ENCODE measurements around the gene ZNF205. TPM values are rescaled to one million over a fixed set of nuclear protein-coding genes. Genes with fewer than 3 reads are reported as not detected.
"Not testable (repeated sequence)": the region's sequence is repeated elsewhere in the genome, so short reads cannot be mapped to it uniquely, and the experiment has no call there.

The ZNF205 gene
- total RNA-seq, 4 donors from 2014 or later, result 19.4 to 29.2 (median 21.5) TPM

DNA sequence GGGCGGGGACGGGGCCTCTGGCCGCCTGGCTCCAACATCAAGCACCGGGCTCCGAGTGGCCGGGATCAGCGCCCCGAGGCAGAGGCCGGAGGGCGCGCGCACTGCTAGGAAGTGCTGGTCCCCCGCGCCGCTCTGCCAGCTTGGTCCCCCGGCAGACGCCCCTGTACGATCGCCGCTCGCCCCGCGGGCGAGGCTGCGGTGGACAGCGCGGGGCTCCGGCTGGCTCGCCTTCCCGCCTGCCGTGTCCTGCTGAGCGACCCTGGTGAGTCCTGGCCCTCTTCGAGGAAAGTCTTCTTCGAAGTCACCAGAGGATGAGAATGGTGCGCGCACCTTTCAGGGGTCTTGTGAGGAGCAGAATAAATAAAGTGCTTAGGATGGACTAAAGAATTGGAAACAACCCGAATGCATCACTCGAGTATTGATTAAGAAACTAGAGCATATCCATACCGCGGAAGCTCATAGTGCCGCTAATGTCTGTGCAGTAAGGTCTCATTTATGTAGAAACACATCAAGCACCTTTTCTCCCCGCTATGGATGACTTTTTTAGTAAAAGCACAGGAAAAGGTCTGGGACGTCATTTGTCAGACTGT is 22.8 kb downstream of the ZNF205 start:
- WGBS, 2 donors, result 0% methylated on average over 16 to 42 of the region's 43 CpGs
- no peaks in the 10 kb centered on the region for H3K9me3 ChIP-seq
- H3K4me3 ChIP-seq, result peak overlapping the region; percentile 84 to 96 (median 90)
- peak overlapping the region; percentile 84 to 97 (median 95) for H3K27ac ChIP-seq
- H3K36me3 ChIP-seq, result peaks cover 0 to 50% (median 0%) of the 10 kb centered on the region in 3 donors
- TF ChIP-seq EP300 (IDR thresholded peaks at IDR 0.05), result no peak
- TF ChIP-seq, protein P1, sequence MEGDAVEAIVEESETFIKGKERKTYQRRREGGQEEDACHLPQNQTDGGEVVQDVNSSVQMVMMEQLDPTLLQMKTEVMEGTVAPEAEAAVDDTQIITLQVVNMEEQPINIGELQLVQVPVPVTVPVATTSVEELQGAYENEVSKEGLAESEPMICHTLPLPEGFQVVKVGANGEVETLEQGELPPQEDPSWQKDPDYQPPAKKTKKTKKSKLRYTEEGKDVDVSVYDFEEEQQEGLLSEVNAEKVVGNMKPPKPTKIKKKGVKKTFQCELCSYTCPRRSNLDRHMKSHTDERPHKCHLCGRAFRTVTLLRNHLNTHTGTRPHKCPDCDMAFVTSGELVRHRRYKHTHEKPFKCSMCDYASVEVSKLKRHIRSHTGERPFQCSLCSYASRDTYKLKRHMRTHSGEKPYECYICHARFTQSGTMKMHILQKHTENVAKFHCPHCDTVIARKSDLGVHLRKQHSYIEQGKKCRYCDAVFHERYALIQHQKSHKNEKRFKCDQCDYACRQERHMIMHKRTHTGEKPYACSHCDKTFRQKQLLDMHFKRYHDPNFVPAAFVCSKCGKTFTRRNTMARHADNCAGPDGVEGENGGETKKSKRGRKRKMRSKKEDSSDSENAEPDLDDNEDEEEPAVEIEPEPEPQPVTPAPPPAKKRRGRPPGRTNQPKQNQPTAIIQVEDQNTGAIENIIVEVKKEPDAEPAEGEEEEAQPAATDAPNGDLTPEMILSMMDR (IDR thresholded peaks at IDR 0.05), result no peak
- TF ChIP-seq POLR2A (IDR thresholded peaks at IDR 0.05), result no peak
- H3K4me1 ChIP-seq, result peaks cover 0 to 46% (median 10%) of the 10 kb centered on the region in 4 donors
- H3K27me3 ChIP-seq, result no peaks in the 10 kb centered on the region
- DNase-seq (ENCODE audit: low spot score in 2 of 2), result no peak

DNA sequence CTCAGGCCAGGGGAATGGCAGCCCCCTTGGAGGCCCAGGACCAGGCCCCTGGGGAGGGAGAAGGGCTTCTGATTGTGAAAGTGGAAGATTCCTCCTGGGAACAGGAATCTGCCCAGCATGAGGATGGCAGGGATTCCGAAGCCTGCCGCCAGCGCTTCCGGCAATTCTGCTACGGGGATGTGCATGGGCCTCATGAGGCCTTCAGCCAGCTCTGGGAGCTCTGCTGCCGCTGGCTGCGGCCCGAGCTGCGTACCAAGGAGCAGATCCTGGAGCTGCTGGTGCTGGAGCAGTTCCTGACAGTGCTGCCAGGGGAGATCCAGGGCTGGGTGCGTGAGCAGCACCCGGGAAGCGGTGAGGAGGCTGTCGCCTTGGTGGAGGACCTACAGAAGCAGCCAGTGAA is 24.9 kb downstream of the ZNF205 start:
- no peak for TF ChIP-seq EP300 (IDR thresholded peaks at IDR 0.05)
- no peak for TF ChIP-seq POLR2A (IDR thresholded peaks at IDR 0.05)
- TF ChIP-seq, protein P1 (IDR thresholded peaks at IDR 0.05), result no peak
- Histone ChIP-seq H3K4me3 (no peak overlapping the region), H3K36me3 (peaks cover 0 to 54% (median 0%) of the 10 kb centered on the region in 3 donors), H3K9me3 (no peaks in the 10 kb centered on the region), H3K27ac (no peak overlapping the region), H3K4me1 (peaks cover 0 to 38% (median 10%) of the 10 kb centered on the region in 4 donors), H3K27me3 (no peaks in the 10 kb centered on the region)
- WGBS, 2 donors, result 92 to 94% methylated on average over 7 to 13 of the region's 13 CpGs
- no peak for DNase-seq (ENCODE audit: low spot score in 2 of 2)

DNA sequence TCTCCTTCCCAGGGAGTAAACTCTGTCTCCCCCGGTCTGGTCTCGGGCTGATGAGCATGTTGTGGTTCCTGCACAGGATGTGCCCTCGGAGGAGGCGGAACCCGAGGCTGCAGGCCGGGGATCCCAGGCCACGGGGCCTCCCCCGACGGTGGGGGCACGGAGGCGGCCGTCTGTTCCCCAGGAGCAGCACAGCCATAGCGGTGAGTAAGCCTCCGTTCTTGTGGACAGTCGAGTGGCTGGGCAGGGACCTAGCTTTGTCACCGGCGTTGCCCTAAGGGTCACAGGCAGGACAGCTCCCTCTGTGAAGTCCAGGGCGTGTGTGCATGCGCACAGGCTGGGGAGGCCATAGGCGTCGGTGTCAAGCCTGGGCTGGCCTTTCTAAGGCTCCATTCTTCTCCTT is 26.0 kb downstream of the ZNF205 start:
- 82 to 85% methylated on average over 15 to 20 of the region's 21 CpGs for WGBS, 2 donors
- H3K27ac ChIP-seq, result no peak overlapping the region
- DNase-seq (ENCODE audit: low spot score in 2 of 2), result no peak
- no peaks in the 10 kb centered on the region for H3K27me3 ChIP-seq
- no peak overlapping the region for H3K4me3 ChIP-seq
- TF ChIP-seq POLR2A (IDR thresholded peaks at IDR 0.05) (no peak), EP300 (IDR thresholded peaks at IDR 0.05) (no peak)
- TF ChIP-seq, protein P1 (IDR thresholded peaks at IDR 0.05), result no peak
- H3K9me3 ChIP-seq, result no peaks in the 10 kb centered on the region
- peaks cover 0 to 33% (median 10%) of the 10 kb centered on the region in 4 donors for H3K4me1 ChIP-seq
- peaks cover 0 to 65% (median 0%) of the 10 kb centered on the region in 3 donors for H3K36me3 ChIP-seq

DNA sequence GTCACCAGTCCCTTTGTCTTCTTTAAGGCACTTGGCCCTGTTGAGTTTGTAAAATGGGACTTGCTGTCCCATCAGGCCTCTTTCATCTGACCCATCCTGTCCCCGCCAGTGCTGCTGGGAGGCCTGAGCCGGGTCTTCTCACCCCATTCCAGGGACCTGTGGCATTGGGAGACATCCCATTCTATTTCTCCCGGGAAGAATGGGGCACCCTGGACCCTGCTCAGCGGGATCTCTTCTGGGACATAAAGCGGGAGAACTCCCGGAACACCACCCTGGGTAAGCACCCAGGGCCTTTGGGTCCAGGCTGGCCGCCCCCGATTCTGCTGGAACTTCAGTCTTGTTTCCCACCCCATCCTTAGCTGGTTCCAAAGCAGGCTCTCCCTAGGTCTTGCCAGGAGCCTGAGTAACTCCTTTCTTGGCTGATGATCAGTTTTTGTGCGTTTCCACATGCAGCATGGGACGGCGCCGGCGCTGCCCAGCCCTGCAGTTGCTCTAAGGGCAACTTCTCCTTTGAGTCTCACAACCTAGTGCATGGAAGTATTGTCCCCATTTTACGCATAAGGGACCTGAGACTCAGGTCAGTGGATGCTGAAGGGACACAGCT is 26.5 kb downstream of the ZNF205 start:
- peaks cover 0 to 65% (median 0%) of the 10 kb centered on the region in 3 donors for H3K36me3 ChIP-seq
- no peak overlapping the region for H3K4me3 ChIP-seq
- H3K4me1 ChIP-seq, result peaks cover 0 to 27% (median 8%) of the 10 kb centered on the region in 4 donors
- 88 to 95% methylated on average over 14 of the region's 14 CpGs for WGBS, 2 donors
- TF ChIP-seq, protein P1 (IDR thresholded peaks at IDR 0.05), result no peak
- TF ChIP-seq EP300 (IDR thresholded peaks at IDR 0.05), result no peak
- TF ChIP-seq POLR2A (IDR thresholded peaks at IDR 0.05), result no peak
- H3K27ac ChIP-seq, result no peak overlapping the region
- no peaks in the 10 kb centered on the region for H3K27me3 ChIP-seq
- DNase-seq (ENCODE audit: low spot score in 2 of 2), result no peak
- H3K9me3 ChIP-seq, result no peaks in the 10 kb centered on the region

DNA sequence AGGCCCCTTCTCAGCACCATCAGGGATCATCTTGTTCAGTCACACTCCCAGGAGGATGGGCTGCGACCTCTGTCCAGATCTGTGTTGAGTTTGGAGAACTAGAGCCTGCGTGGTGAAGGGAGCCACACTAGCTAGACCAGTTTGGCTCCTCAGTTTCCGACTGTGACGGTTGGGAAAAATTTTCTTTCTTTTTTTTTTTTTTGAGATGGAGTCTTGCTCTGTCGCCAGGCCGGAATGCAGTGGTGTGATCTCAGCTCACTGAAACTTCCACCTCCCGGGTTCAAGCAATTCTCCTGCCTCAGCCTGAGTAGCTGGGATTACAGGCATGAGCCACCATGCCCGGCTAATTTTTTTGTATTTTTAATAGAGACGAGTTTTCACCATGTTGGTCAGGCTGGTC is 27.2 kb downstream of the ZNF205 start:
- WGBS, 2 donors, result 89 to 93% methylated on average over 9 of the region's 9 CpGs
- not testable (repeated sequence) for H3K27ac ChIP-seq

More for the DNA sequence above, 27.2 kb downstream of the ZNF205 start:
- not testable (repeated sequence) for H3K4me3 ChIP-seq; H3K27me3 ChIP-seq; DNase-seq (ENCODE audit: low spot score in 2 of 2); H3K9me3 ChIP-seq
- Histone ChIP-seq H3K36me3 (peaks cover 0 to 65% (median 0%) of the 10 kb centered on the region in 3 donors), H3K4me1 (peaks cover 0 to 23% (median 6%) of the 10 kb centered on the region in 4 donors)
